ENCODE data around the gene CDH23.

GRCh38 chr10:71396084-71396710 is 523 bp upstream of the CDH23 start:
- TF ChIP-seq GATA2 (IDR thresholded peaks at IDR 0.05; ENCODE audit: low read depth, low read length) (0 out of 2 replicates have a peak, but pooled peaks have one; percentile 6), GATA3 (IDR thresholded peaks at IDR 0.05; ENCODE audit: low read depth, low read length) (no peak)

Data from SH-SY5Y (cell line).